HEK293 (cell line): ENCODE data around the gene GFOD1.

ENCODE experiments used
- CTCF ChIA-PET: fragments of 350-600 bp; formaldehyde crosslinking; extraction: SDS; loops from one replicate; lab custom pipeline; 2021; ENCODE audit warnings: antibody characterized with exemption; lab: Yijun Ruan, JAX
- POLR2A ChIA-PET: fragments of 300-600 bp; formaldehyde crosslinking; extraction: SDS; loops from one replicate; lab custom pipeline; 2020; ENCODE audit warnings: antibody characterized with exemption, inconsistent platforms; lab: Yijun Ruan, JAX
- H3K27ac ChIP-seq: fragments of 200-500 bp; sonication (Bioruptor generic); 2 replicates; pipeline ENCODE4 v1.5.1; 2014; ENCODE audit warnings: low read depth, low read length, control low read depth, inconsistent platforms; ENCODE audit errors: extremely low read depth
- H3K36me3 ChIP-seq, 2 experiments: fragments of 200-500 bp in 1 of 2; sonication (Bioruptor generic) in 1 of 2; 1 replicate in 1 of 2; 2 replicates in 1 of 2; pipeline ENCODE4 v1.5.1; 2014 to 2017; ENCODE audit warnings: inconsistent platforms in 2 of 2, low read length in 2 of 2; ENCODE audit not compliant: control insufficient read depth in 2 of 2, insufficient read depth in 1 of 2
- H3K4me1 ChIP-seq: fragments of 200-500 bp; sonication (Bioruptor generic); 2 replicates; pipeline ENCODE4 v1.5.1; 2014; ENCODE audit warnings: mild to moderate bottlenecking, low read length, inconsistent platforms; ENCODE audit not compliant: control insufficient read depth, insufficient read depth
- H3K4me3 ChIP-seq: 2 replicates; pipeline ENCODE4 v1.5.1; 2011; ENCODE audit warnings: low read depth, mild to moderate bottlenecking, control low read depth, low read length, moderate library complexity
- H3K9me3 ChIP-seq: fragments of 200-500 bp; sonication (Bioruptor generic); 2 replicates; pipeline ENCODE4 v1.5.1; 2014; ENCODE audit warnings: low read depth, low read length, inconsistent platforms; ENCODE audit not compliant: control insufficient read depth, insufficient read depth
- FEZF1 ChIP-seq: fragments of 450-650 bp; formaldehyde crosslinking; IDR thresholded peaks from 2 replicates; pipeline ENCODE4 v1.5.1; 2016; ENCODE audit warnings: missing biosample characterization, missing genetic modification characterization
- GFI1B ChIP-seq: fragments of 450-650 bp; formaldehyde crosslinking; IDR thresholded peaks from 2 replicates; pipeline ENCODE4 v1.5.1; 2016; ENCODE audit warnings: missing biosample characterization, missing genetic modification characterization
- KLF16 ChIP-seq: fragments of 450-650 bp; formaldehyde crosslinking; IDR thresholded peaks from 2 replicates; pipeline ENCODE4 v1.5.1; 2017; ENCODE audit warnings: missing biosample characterization, missing genetic modification characterization
- PATZ1 ChIP-seq: fragments of 450-650 bp; formaldehyde crosslinking; IDR thresholded peaks from 2 replicates; pipeline ENCODE4 v1.5.1; 2016; ENCODE audit warnings: missing biosample characterization, missing genetic modification characterization
- REPIN1 ChIP-seq: fragments of 450-650 bp; formaldehyde crosslinking; IDR thresholded peaks from 2 replicates; pipeline ENCODE4 v1.5.1; 2017; ENCODE audit warnings: missing biosample characterization, missing genetic modification characterization, low read depth
- TRIM28 ChIP-seq: IDR thresholded peaks from 2 replicates; pipeline ENCODE4 v1.6.1; 2011; ENCODE audit warnings: low read length, control low read depth, borderline replicate concordance
- ZIC2 ChIP-seq: fragments of 450-650 bp; formaldehyde crosslinking; IDR thresholded peaks from 2 replicates; pipeline ENCODE4 v1.5.1; 2016; ENCODE audit warnings: missing biosample characterization, missing genetic modification characterization
- ZNF211 ChIP-seq: fragments of 450-650 bp; formaldehyde crosslinking; IDR thresholded peaks from 2 replicates; pipeline ENCODE4 v1.5.1; 2016; ENCODE audit warnings: low read depth, missing biosample characterization, missing genetic modification characterization
- ZNF280D ChIP-seq: fragments of 450-650 bp; formaldehyde crosslinking; IDR thresholded peaks from 2 replicates; pipeline ENCODE4 v1.5.1; 2016; ENCODE audit warnings: missing biosample characterization, missing genetic modification characterization
- ZNF324 ChIP-seq: fragments of 450-650 bp; formaldehyde crosslinking; IDR thresholded peaks from 2 replicates; pipeline ENCODE4 v1.5.1; 2016; ENCODE audit warnings: missing biosample characterization, missing genetic modification characterization
- ZNF37A ChIP-seq: fragments of 450-650 bp; IDR thresholded peaks from 2 replicates; pipeline ENCODE4 v1.5.1; 2018; ENCODE audit warnings: missing biosample characterization, missing genetic modification characterization
- ZNF404 ChIP-seq: fragments of 450-650 bp; formaldehyde crosslinking; IDR thresholded peaks from 2 replicates; pipeline ENCODE4 v1.5.1; 2017; ENCODE audit warnings: missing biosample characterization, missing genetic modification characterization
- ZNF530 ChIP-seq: fragments of 450-650 bp; formaldehyde crosslinking; IDR thresholded peaks from 2 replicates; pipeline ENCODE4 v1.5.1; 2016; ENCODE audit warnings: low read depth, missing biosample characterization, missing genetic modification characterization
- ZNF600 ChIP-seq: fragments of 450-650 bp; formaldehyde crosslinking; IDR thresholded peaks from 2 replicates; pipeline ENCODE4 v1.5.1; 2016; ENCODE audit warnings: missing biosample characterization, missing genetic modification characterization
- ZNF610 ChIP-seq: fragments of 450-650 bp; formaldehyde crosslinking; IDR thresholded peaks from 2 replicates; pipeline ENCODE4 v1.5.1; 2016; ENCODE audit warnings: missing biosample characterization, missing genetic modification characterization, borderline replicate concordance
- ZNF626 ChIP-seq: fragments of 450-650 bp; sonication (Bioruptor Pico); formaldehyde crosslinking; IDR thresholded peaks from 2 replicates; pipeline ENCODE4 v1.5.1; 2018; ENCODE audit warnings: missing biosample characterization, missing genetic modification characterization, inconsistent platforms
- ZNF654 ChIP-seq: fragments of 450-650 bp; formaldehyde crosslinking; IDR thresholded peaks from 2 replicates; pipeline ENCODE4 v1.5.1; 2016; ENCODE audit warnings: low read depth, missing biosample characterization, missing genetic modification characterization
- ZXDB ChIP-seq: fragments of 450-650 bp; formaldehyde crosslinking; IDR thresholded peaks from 2 replicates; pipeline ENCODE4 v1.5.1; 2016; ENCODE audit warnings: missing biosample characterization, missing genetic modification characterization

Gene GFOD1

DNA sequence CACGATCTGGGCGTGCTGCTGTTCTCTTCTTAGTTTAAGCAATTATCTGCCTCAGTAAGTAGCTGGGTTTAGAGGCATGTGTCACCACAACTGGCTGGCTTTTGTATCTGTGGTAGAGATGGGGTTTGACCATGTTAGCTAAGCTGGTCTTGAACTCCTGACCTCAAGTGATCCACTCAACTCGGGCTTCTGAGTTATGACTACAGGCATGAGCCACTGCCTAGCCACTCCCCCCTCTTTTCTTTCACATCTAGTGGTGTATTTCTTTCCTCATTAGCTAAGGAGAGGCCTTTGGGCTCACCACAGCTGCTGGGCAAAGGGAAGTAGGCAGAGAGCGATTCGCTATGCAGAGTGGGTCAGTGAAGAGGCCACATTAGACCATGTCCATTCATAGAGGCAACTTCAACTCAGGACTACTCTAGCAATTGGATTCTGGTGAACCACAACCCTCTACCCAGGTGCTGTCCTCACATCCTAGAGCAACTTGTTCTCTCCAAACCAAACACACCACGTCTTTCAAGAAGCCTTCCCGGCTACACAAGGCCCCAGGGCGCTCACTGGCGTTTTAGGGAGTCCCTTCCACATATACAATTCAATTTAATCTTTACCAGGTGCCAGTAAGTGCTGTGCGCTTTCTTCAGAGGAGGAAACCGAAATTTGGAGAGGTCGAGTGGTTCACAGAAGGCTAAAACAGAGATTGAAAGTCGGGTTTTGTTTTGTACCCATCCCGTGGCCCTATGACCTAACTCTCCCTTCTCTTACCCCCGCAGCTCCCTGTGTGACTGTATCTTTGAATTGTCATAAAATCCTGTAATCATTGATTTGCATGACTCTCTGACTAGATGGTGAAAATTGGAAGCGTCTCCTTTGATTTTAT is 26.5 kb upstream of the GFOD1 start:
- Histone ChIP-seq H3K4me3 (no peak overlapping the region), H3K27ac (no peak overlapping the region), H3K36me3 (no peaks in the 10 kb centered on the region), H3K4me1 (no peaks in the 10 kb centered on the region), H3K9me3 (no peaks in the 10 kb centered on the region)
- ChIA-PET POLR2A (interaction anchor here (1.1 kb wide), 1 partner anchor 61 kb away, joined by 3 read pairs; the partner anchor contains the start of gene SIRT5), CTCF (interaction anchor here (0.7 to 1.0 kb wide), 2 partner anchors 179 to 182 kb away, joined by 3 read pairs; no protein-coding TSS in a partner anchor)
- TF ChIP-seq TRIM28 (no peak), ZNF530 (no peak), GFI1B (tag by site-specific recombination) (no peak), REPIN1 (tag by site-specific recombination) (no peak), ZXDB (tag by site-specific recombination) (no peak), ZNF404 (tag by site-specific recombination) (no peak), ZNF654 (tag by site-specific recombination) (no peak), PATZ1 (tag by site-specific recombination) (no peak), FEZF1 (tag by site-specific recombination) (no peak), ZNF324 (tag by site-specific recombination) (no peak), ZIC2 (tag by site-specific recombination) (no peak), ZNF600 (tag by site-specific recombination) (no peak), KLF16 (tag by site-specific recombination) (no peak), ZNF37A (tag by site-specific recombination) (no peak), ZNF626 (no peak), ZNF610 (tag by site-specific recombination) (no peak), ZNF280D (tag by site-specific recombination) (no peak)

GRCh38 chr6:13512900-13513299 is 25.5 kb upstream of the GFOD1 start:
- no peaks in the 10 kb centered on the region for H3K4me1 ChIP-seq
- H3K4me3 ChIP-seq: no peak overlapping the region
- ChIA-PET CTCF (interaction anchor here (0.6 to 1.0 kb wide), 4 partner anchors 26 to 181 kb away, joined by 3 to 6 read pairs (median 3); no protein-coding TSS in a partner anchor), POLR2A (interaction anchor here (1.1 kb wide), 1 partner anchor 62 kb away, joined by 3 read pairs; the partner anchor contains the start of gene SIRT5)
- H3K27ac ChIP-seq: no peak overlapping the region
- H3K9me3 ChIP-seq: no peaks in the 10 kb centered on the region
- TF ChIP-seq ZNF211 (tag by site-specific recombination): no peak
- no peaks in the 10 kb centered on the region for H3K36me3 ChIP-seq
